Measurements from ENCODE around the gene RCC2. TPM values are rescaled to one million over a fixed set of nuclear protein-coding genes. Genes with fewer than 3 reads are reported as not detected.
A peak's percentile ranks its signal among the peaks of the same experiment; 100 is the strongest.

RCC2 gene
- total and polyA plus RNA-seq, 5 donors from 2014 or later: 13.1 to 36.0 (median 16.4) TPM

GRCh38 chr1:17425806-17426600 lies 13.5 kb downstream of the RCC2 start:
- no peak overlapping the region for H3K4me3 ChIP-seq (ENCODE audit: low read depth, low read length)
- Mint-ChIP-seq H3K27ac (no peak overlapping the region), H3K4me1 (peaks cover 0 to 10% (median 8%) of the 10 kb centered on the region in 4 donors), H3K36me3 (peaks cover 35% of the 10 kb centered on the region), H3K9me3 (no peaks in the 10 kb centered on the region), H3K27me3 (no peaks in the 10 kb centered on the region), H3K4me3 (no peak overlapping the region)
- H3K27ac ChIP-seq (ENCODE audit: insufficient read depth, low read length, poor library complexity, severe bottlenecking): no peak overlapping the region
- ATAC-seq (ENCODE audit: low read depth in 2 of 2) (no peak), DNase-seq (no peak)
- no peaks in the 10 kb centered on the region for H3K27me3 ChIP-seq (ENCODE audit: control insufficient read depth, insufficient read depth, low read length)
- H3K4me1 ChIP-seq (ENCODE audit: control insufficient read depth, insufficient read depth, low read length, poor library complexity, severe bottlenecking): no peaks in the 10 kb centered on the region
- peaks cover 65% of the 10 kb centered on the region for H3K36me3 ChIP-seq (ENCODE audit: control insufficient read depth, insufficient read depth, low read length)
- H3K9me3 ChIP-seq (ENCODE audit: control insufficient read depth in 2 of 2, low read length in 2 of 2): no peaks in the 10 kb centered on the region

- no peak overlapping the region for H3K27ac Mint-ChIP-seq
- DNase-seq: no peak
- peaks cover 44% of the 10 kb centered on the region for H3K36me3 Mint-ChIP-seq
Measured at GRCh38 chr1:17423781-17424245, 15.7 kb downstream of the RCC2 start.

GRCh38 chr1:17422461-17422860 lies 17.0 kb downstream of the RCC2 start:
- DNase-seq: no peak
- Mint-ChIP-seq H3K27me3 (no peaks in the 10 kb centered on the region), H3K4me1 (peaks cover 0 to 7% (median 4%) of the 10 kb centered on the region in 4 donors), H3K9me3 (no peaks in the 10 kb centered on the region), H3K4me3 (no peak overlapping the region), H3K36me3 (peaks cover 41% of the 10 kb centered on the region), H3K27ac (peak overlapping the region in 1 of 3 donors; percentile 20)
- Histone ChIP-seq H3K9me3 (ENCODE audit: control insufficient read depth in 2 of 2, low read length in 2 of 2) (no peaks in the 10 kb centered on the region), H3K4me3 (ENCODE audit: low read depth, low read length) (no peak overlapping the region), H3K4me1 (ENCODE audit: control insufficient read depth, insufficient read depth, low read length, poor library complexity, severe bottlenecking) (no peaks in the 10 kb centered on the region), H3K36me3 (ENCODE audit: control insufficient read depth, insufficient read depth, low read length) (peaks cover 63% of the 10 kb centered on the region), H3K27me3 (ENCODE audit: control insufficient read depth, insufficient read depth, low read length) (no peaks in the 10 kb centered on the region), H3K27ac (ENCODE audit: insufficient read depth, low read length, poor library complexity, severe bottlenecking) (no peak overlapping the region)
- ATAC-seq (ENCODE audit: low read depth in 2 of 2): no peak

More at GRCh38 chr1:17423781-17424245, 15.7 kb downstream of the RCC2 start:
- no peaks in the 10 kb centered on the region for H3K9me3 Mint-ChIP-seq
- Histone ChIP-seq H3K4me3 (ENCODE audit: low read depth, low read length) (no peak overlapping the region), H3K4me1 (ENCODE audit: control insufficient read depth, insufficient read depth, low read length, poor library complexity, severe bottlenecking) (no peaks in the 10 kb centered on the region), H3K27ac (ENCODE audit: insufficient read depth, low read length, poor library complexity, severe bottlenecking) (no peak overlapping the region), H3K9me3 (ENCODE audit: control insufficient read depth in 2 of 2, low read length in 2 of 2) (no peaks in the 10 kb centered on the region), H3K36me3 (ENCODE audit: control insufficient read depth, insufficient read depth, low read length) (peaks cover 71% of the 10 kb centered on the region), H3K27me3 (ENCODE audit: control insufficient read depth, insufficient read depth, low read length) (no peaks in the 10 kb centered on the region)
- no peak overlapping the region for H3K4me3 Mint-ChIP-seq
- no peak for ATAC-seq (ENCODE audit: low read depth in 2 of 2)
- no peaks in the 10 kb centered on the region for H3K27me3 Mint-ChIP-seq
- H3K4me1 Mint-ChIP-seq: peaks cover 0 to 6% (median 4%) of the 10 kb centered on the region in 4 donors

DNA sequence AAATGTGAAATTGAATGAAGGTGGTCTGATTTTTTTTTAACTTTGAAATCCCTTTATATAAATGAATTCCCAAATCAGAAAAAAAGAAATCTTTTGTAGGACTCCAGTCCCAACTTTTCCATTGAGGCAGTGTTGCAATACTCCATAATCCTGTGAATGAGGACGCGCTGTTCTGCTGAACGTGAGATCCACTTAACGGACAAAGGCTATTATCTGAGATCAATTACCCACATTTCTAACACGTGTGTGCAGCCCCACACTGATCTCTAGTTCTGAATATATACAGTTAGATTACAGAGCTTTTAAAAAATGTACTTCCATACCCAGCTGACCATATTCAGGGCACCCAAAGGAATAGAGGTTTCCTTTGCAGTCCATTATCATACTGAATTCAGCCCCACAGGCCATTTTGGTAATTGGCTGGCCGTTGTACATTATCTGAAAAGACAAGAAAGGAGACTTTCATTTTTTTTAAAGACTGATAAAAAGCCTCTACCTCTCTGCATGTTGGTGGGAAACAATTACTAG lies 19.0 kb downstream of the RCC2 start:
- H3K27ac ChIP-seq (ENCODE audit: insufficient read depth, low read length, poor library complexity, severe bottlenecking): no peak overlapping the region
- DNase-seq (no peak), ATAC-seq (ENCODE audit: low read depth in 2 of 2) (no peak)
- no peaks in the 10 kb centered on the region for H3K9me3 ChIP-seq (ENCODE audit: control insufficient read depth in 2 of 2, low read length in 2 of 2)
- Mint-ChIP-seq H3K4me1 (peaks cover 0 to 7% (median 1%) of the 10 kb centered on the region in 4 donors), H3K36me3 (peaks cover 45% of the 10 kb centered on the region), H3K4me3 (no peak overlapping the region), H3K27me3 (no peaks in the 10 kb centered on the region), H3K27ac (no peak overlapping the region), H3K9me3 (no peaks in the 10 kb centered on the region)
- H3K4me1 ChIP-seq (ENCODE audit: control insufficient read depth, insufficient read depth, low read length, poor library complexity, severe bottlenecking): no peaks in the 10 kb centered on the region
- H3K27me3 ChIP-seq (ENCODE audit: control insufficient read depth, insufficient read depth, low read length): no peaks in the 10 kb centered on the region
- H3K4me3 ChIP-seq (ENCODE audit: low read depth, low read length): no peak overlapping the region
- peaks cover 66% of the 10 kb centered on the region for H3K36me3 ChIP-seq (ENCODE audit: control insufficient read depth, insufficient read depth, low read length)

DNA sequence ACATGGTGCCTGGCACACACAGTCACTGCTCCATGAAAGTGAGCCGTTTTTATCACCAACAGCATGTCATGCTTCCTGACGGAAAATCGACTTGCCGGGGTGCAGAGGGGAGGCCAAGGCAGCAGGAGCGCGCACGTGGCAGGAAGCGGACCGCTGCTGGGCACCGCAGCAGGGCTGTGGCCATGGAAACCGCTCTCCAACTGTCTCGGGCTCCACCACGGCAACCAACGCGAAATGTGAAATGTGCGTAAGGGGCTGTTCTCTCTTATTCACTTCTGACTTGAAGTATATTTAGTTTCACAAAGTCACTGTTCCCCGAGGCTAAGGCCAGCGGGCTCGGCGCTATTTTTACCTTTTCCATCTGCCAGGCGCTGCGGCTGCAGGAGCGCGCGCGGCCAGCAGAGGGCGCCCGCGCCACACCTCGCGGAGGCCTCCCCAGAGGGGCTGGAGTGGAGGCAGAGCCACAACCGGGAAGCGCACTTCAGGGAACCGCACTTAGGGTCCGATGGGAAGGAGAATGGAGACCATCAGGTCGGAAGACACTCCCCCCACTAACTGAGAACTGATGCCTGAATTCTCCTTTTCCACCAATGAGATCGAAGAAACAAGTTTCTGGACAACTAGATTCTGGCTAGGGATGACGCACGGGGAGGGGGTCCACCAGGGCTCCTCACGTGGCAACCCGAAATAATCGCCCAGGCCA lies 19.7 kb downstream of the RCC2 start:
- DNase-seq (peak; percentile 44 to 65 (median 54)), ATAC-seq (ENCODE audit: low read depth in 2 of 2) (peak; percentile 62 to 70)
- Mint-ChIP-seq H3K4me3 (no peak overlapping the region), H3K27me3 (no peaks in the 10 kb centered on the region), H3K27ac (no peak overlapping the region), H3K4me1 (peaks cover 0 to 8% (median 1%) of the 10 kb centered on the region in 4 donors), H3K36me3 (peaks cover 43% of the 10 kb centered on the region), H3K9me3 (no peaks in the 10 kb centered on the region)
- H3K9me3 ChIP-seq (ENCODE audit: control insufficient read depth in 2 of 2, low read length in 2 of 2): no peaks in the 10 kb centered on the region
- peaks cover 66% of the 10 kb centered on the region for H3K36me3 ChIP-seq (ENCODE audit: control insufficient read depth, insufficient read depth, low read length)
- no peaks in the 10 kb centered on the region for H3K4me1 ChIP-seq (ENCODE audit: control insufficient read depth, insufficient read depth, low read length, poor library complexity, severe bottlenecking)
- H3K27ac ChIP-seq (ENCODE audit: insufficient read depth, low read length, poor library complexity, severe bottlenecking): no peak overlapping the region
- H3K4me3 ChIP-seq (ENCODE audit: low read depth, low read length): no peak overlapping the region
- no peaks in the 10 kb centered on the region for H3K27me3 ChIP-seq (ENCODE audit: control insufficient read depth, insufficient read depth, low read length)

GRCh38 chr1:17416389-17416788 lies 23.1 kb downstream of the RCC2 start:
- no peak for ATAC-seq (ENCODE audit: low read depth in 2 of 2)
- Mint-ChIP-seq H3K27me3 (no peaks in the 10 kb centered on the region), H3K36me3 (peaks cover 34% of the 10 kb centered on the region), H3K9me3 (no peaks in the 10 kb centered on the region), H3K27ac (no peak overlapping the region), H3K4me3 (no peak overlapping the region), H3K4me1 (peaks cover 0 to 5% (median 1%) of the 10 kb centered on the region in 4 donors)
- Histone ChIP-seq H3K27me3 (ENCODE audit: control insufficient read depth, insufficient read depth, low read length) (no peaks in the 10 kb centered on the region), H3K4me3 (ENCODE audit: low read depth, low read length) (no peak overlapping the region), H3K4me1 (ENCODE audit: control insufficient read depth, insufficient read depth, low read length, poor library complexity, severe bottlenecking) (no peaks in the 10 kb centered on the region), H3K36me3 (ENCODE audit: control insufficient read depth, insufficient read depth, low read length) (peaks cover 76% of the 10 kb centered on the region), H3K27ac (ENCODE audit: insufficient read depth, low read length, poor library complexity, severe bottlenecking) (no peak overlapping the region), H3K9me3 (ENCODE audit: control insufficient read depth in 2 of 2, low read length in 2 of 2) (no peaks in the 10 kb centered on the region)
- DNase-seq: no peak

GRCh38 chr1:17414022-17414421 lies 25.5 kb downstream of the RCC2 start:
- Mint-ChIP-seq H3K27me3 (no peaks in the 10 kb centered on the region), H3K9me3 (no peaks in the 10 kb centered on the region), H3K36me3 (peaks cover 32% of the 10 kb centered on the region), H3K4me1 (peaks cover 0 to 5% (median 0%) of the 10 kb centered on the region in 4 donors), H3K27ac (no peak overlapping the region), H3K4me3 (no peak overlapping the region)
- no peaks in the 10 kb centered on the region for H3K27me3 ChIP-seq (ENCODE audit: control insufficient read depth, insufficient read depth, low read length)
- no peak overlapping the region for H3K4me3 ChIP-seq (ENCODE audit: low read depth, low read length)
- H3K4me1 ChIP-seq (ENCODE audit: control insufficient read depth, insufficient read depth, low read length, poor library complexity, severe bottlenecking): no peaks in the 10 kb centered on the region
- H3K27ac ChIP-seq (ENCODE audit: insufficient read depth, low read length, poor library complexity, severe bottlenecking): no peak overlapping the region
- DNase-seq: no peak
- H3K36me3 ChIP-seq (ENCODE audit: control insufficient read depth, insufficient read depth, low read length): peaks cover 87% of the 10 kb centered on the region
- no peaks in the 10 kb centered on the region for H3K9me3 ChIP-seq (ENCODE audit: control insufficient read depth in 2 of 2, low read length in 2 of 2)
- no peak for ATAC-seq (ENCODE audit: low read depth in 2 of 2)

Data from CD4-positive, CD25-positive, alpha-beta regulatory T cell (primary cell).